Mesenchymal stem cell (in vitro differentiated cells and primary cell): ENCODE results near the gene PTPRN2.

Experiments
- DNase-seq: peaks from one replicate; pipeline ENCODE4 v3.0.0-alpha.2; 2013
- H2AFZ ChIP-seq: one replicate; pipeline ENCODE4 v1.6.1; 2013; ENCODE audit warnings: low read depth, mild to moderate bottlenecking, control low read depth, inconsistent platforms, low read length, moderate library complexity
- H2AK5ac ChIP-seq: 2 replicates; pipeline ENCODE4 v1.6.1; 2013; ENCODE audit warnings: low read length, moderate library complexity, mild to moderate bottlenecking, inconsistent platforms; ENCODE audit not compliant: severe bottlenecking
- H2BK120ac ChIP-seq: one replicate; pipeline ENCODE4 v1.6.1; 2013; ENCODE audit warnings: low read depth, mild to moderate bottlenecking, inconsistent platforms, low read length, moderate library complexity
- H2BK12ac ChIP-seq, 2 experiments: one replicate each; pipeline ENCODE4 v1.6.1; 2013; ENCODE audit warnings: inconsistent platforms in 2 of 2, low read length in 2 of 2, mild to moderate bottlenecking in 2 of 2, moderate library complexity in 2 of 2, control low read depth in 1 of 2
- H2BK15ac ChIP-seq: one replicate; pipeline ENCODE4 v1.6.1; 2013; ENCODE audit warnings: mild to moderate bottlenecking, low read depth, inconsistent platforms; ENCODE audit not compliant: poor library complexity, severe bottlenecking
- H2BK5ac ChIP-seq: 2 replicates; pipeline ENCODE4 v1.6.1; 2013; ENCODE audit warnings: low read depth, mild to moderate bottlenecking, low read length, control low read depth, inconsistent platforms; ENCODE audit not compliant: poor library complexity, severe bottlenecking
- H3K14ac ChIP-seq, 2 experiments: one replicate each; pipeline ENCODE4 v1.6.1; 2013; ENCODE audit warnings: inconsistent platforms in 2 of 2, low read length in 2 of 2, control low read depth in 1 of 2, mild to moderate bottlenecking in 1 of 2, moderate library complexity in 1 of 2
- H3K18ac ChIP-seq, 2 experiments: one replicate each; pipeline ENCODE4 v1.6.1; 2013; ENCODE audit warnings: inconsistent platforms in 2 of 2, low read length in 2 of 2, control low read depth in 1 of 2, low read depth in 1 of 2, mild to moderate bottlenecking in 1 of 2
- H3K23ac ChIP-seq, 2 experiments: one replicate each; pipeline ENCODE4 v1.6.1; 2013; ENCODE audit warnings: inconsistent platforms in 2 of 2, low read length in 2 of 2, mild to moderate bottlenecking in 2 of 2, moderate library complexity in 2 of 2, control low read depth in 1 of 2
- H3K27ac ChIP-seq: 2 replicates; pipeline ENCODE4 v1.5.1; 2013; ENCODE audit warnings: mild to moderate bottlenecking, moderate library complexity, low read length, control low read depth, inconsistent platforms; ENCODE audit not compliant: poor library complexity, severe bottlenecking
- H3K27me3 ChIP-seq, 2 experiments: 2 replicates each; pipeline versions ENCODE4 v1.6.1 to v1.7.0; 2013; ENCODE audit warnings: low read length in 2 of 2, mild to moderate bottlenecking in 2 of 2, moderate library complexity in 2 of 2, control low read depth in 1 of 2, inconsistent platforms in 1 of 2; ENCODE audit not compliant: control insufficient read depth in 1 of 2, insufficient read depth in 1 of 2
- H3K36me3 ChIP-seq, 2 experiments: 2 replicates each; pipeline versions ENCODE4 v1.6.1 to v1.7.0; 2013; ENCODE audit warnings: low read length in 2 of 2, control low read depth in 1 of 2, inconsistent platforms in 1 of 2, low read depth in 1 of 2, mild to moderate bottlenecking in 1 of 2; ENCODE audit not compliant: insufficient read depth in 2 of 2, control insufficient read depth in 1 of 2
- H3K4ac ChIP-seq, 2 experiments: one replicate each; pipeline ENCODE4 v1.6.1; 2013; ENCODE audit warnings: inconsistent platforms in 2 of 2, low read length in 2 of 2, mild to moderate bottlenecking in 2 of 2, moderate library complexity in 2 of 2, control low read depth in 1 of 2, low read depth in 1 of 2
- H3K4me1 ChIP-seq: 2 replicates; pipeline ENCODE4 v1.6.1; 2013; ENCODE audit warnings: low read depth, low read length, control low read depth; ENCODE audit not compliant: control insufficient read depth, insufficient read depth
- H3K4me2 ChIP-seq: 2 replicates; pipeline ENCODE4 v1.6.1; 2013; ENCODE audit warnings: low read length, mild to moderate bottlenecking, inconsistent platforms; ENCODE audit not compliant: poor library complexity, severe bottlenecking
- H3K4me3 ChIP-seq, 2 experiments: 2 replicates each; pipeline versions ENCODE4 v1.5.1 to v1.7.0; 2013; ENCODE audit warnings: low read length in 2 of 2, mild to moderate bottlenecking in 2 of 2, control low read depth in 1 of 2, low read depth in 1 of 2; ENCODE audit not compliant: insufficient read depth in 1 of 2
- H3K79me1 ChIP-seq: replicated peaks from 2 replicates; pipeline ENCODE4 v1.6.1; 2013; ENCODE audit warnings: mild to moderate bottlenecking, control low read depth, low read length, inconsistent platforms; ENCODE audit not compliant: poor library complexity, severe bottlenecking
- H3K9ac ChIP-seq: 2 replicates; pipeline ENCODE4 v1.7.0; 2013; ENCODE audit warnings: mild to moderate bottlenecking, low read length, moderate library complexity
- H3K9me3 ChIP-seq: 2 replicates; pipeline ENCODE4 v1.7.0; 2013; ENCODE audit warnings: mild to moderate bottlenecking, low read length; ENCODE audit not compliant: control insufficient read depth
- H4K8ac ChIP-seq: one replicate; pipeline ENCODE4 v1.6.1; 2013; ENCODE audit warnings: inconsistent platforms, mild to moderate bottlenecking, low read length, moderate library complexity
- H4K91ac ChIP-seq: one replicate; pipeline ENCODE4 v1.6.1; 2013; ENCODE audit warnings: mild to moderate bottlenecking, low read length, inconsistent platforms
- WGBS: methylation state at CpG from one replicate; pipeline ENCODE4 v1.1.7; 2013; ENCODE audit warnings: mixed read lengths; 5-methylcytosine and 5-hydroxymethylcytosine counted together

Gene PTPRN2

GRCh38 chr7:157989589-157989988 lies 598.0 kb downstream of the PTPRN2 start:
- H2AK5ac ChIP-seq = no peak overlapping the region
- H3K18ac ChIP-seq = no peak overlapping the region
- no peak overlapping the region for H2AFZ ChIP-seq
- no peak overlapping the region for H3K4ac ChIP-seq
- H3K27me3 ChIP-seq = no peaks in the 10 kb centered on the region
- H3K9me3 ChIP-seq = no peaks in the 10 kb centered on the region
- no peak overlapping the region for H4K8ac ChIP-seq
- no peak overlapping the region for H3K4me3 ChIP-seq
- no peaks in the 10 kb centered on the region for H3K79me1 ChIP-seq
- H2BK5ac ChIP-seq = no peak overlapping the region
- 88% methylated on average over 12 of the region's 13 CpGs for WGBS
- H2BK120ac ChIP-seq = no peak overlapping the region
- no peak overlapping the region for H3K23ac ChIP-seq
- H3K9ac ChIP-seq = no peak overlapping the region
- no peaks in the 10 kb centered on the region for H3K4me1 ChIP-seq
- no peak overlapping the region for H4K91ac ChIP-seq
- H3K27ac ChIP-seq = no peak overlapping the region
- no peak overlapping the region for H2BK15ac ChIP-seq
- no peaks in the 10 kb centered on the region for H3K36me3 ChIP-seq
- no peak for DNase-seq
- H2BK12ac ChIP-seq = no peak overlapping the region
- H3K4me2 ChIP-seq = no peak overlapping the region
- H3K14ac ChIP-seq = no peak overlapping the region

GRCh38 chr7:157987906-157988305 lies 599.7 kb downstream of the PTPRN2 start:
- Histone ChIP-seq H3K27ac (no peak overlapping the region), H2BK12ac (no peak overlapping the region), H4K91ac (no peak overlapping the region), H3K4ac (no peak overlapping the region), H2AFZ (no peak overlapping the region), H3K9me3 (no peaks in the 10 kb centered on the region), H2AK5ac (no peak overlapping the region), H3K9ac (no peak overlapping the region), H3K18ac (no peak overlapping the region), H3K23ac (no peak overlapping the region), H3K4me2 (no peak overlapping the region), H3K27me3 (no peaks in the 10 kb centered on the region), H3K4me3 (no peak overlapping the region), H2BK120ac (no peak overlapping the region), H3K4me1 (no peaks in the 10 kb centered on the region), H2BK5ac (no peak overlapping the region), H2BK15ac (no peak overlapping the region), H3K79me1 (no peaks in the 10 kb centered on the region), H4K8ac (no peak overlapping the region), H3K14ac (no peak overlapping the region), H3K36me3 (no peaks in the 10 kb centered on the region)
- WGBS = 67% methylated on average over 8 of the region's 10 CpGs
- DNase-seq = no peak

GRCh38 chr7:157986051-157986450 lies 601.6 kb downstream of the PTPRN2 start:
- Histone ChIP-seq H2BK120ac (no peak overlapping the region), H2AFZ (no peak overlapping the region), H3K4ac (no peak overlapping the region), H3K4me3 (no peak overlapping the region), H3K4me1 (no peaks in the 10 kb centered on the region), H3K14ac (no peak overlapping the region), H2BK12ac (no peak overlapping the region), H3K4me2 (no peak overlapping the region), H3K27me3 (no peaks in the 10 kb centered on the region), H3K27ac (no peak overlapping the region), H3K9ac (no peak overlapping the region), H3K18ac (no peak overlapping the region), H3K36me3 (no peaks in the 10 kb centered on the region), H3K79me1 (no peaks in the 10 kb centered on the region), H2AK5ac (no peak overlapping the region), H2BK5ac (no peak overlapping the region), H3K9me3 (no peaks in the 10 kb centered on the region), H4K8ac (no peak overlapping the region), H3K23ac (no peak overlapping the region), H4K91ac (no peak overlapping the region), H2BK15ac (no peak overlapping the region)
- no peak for DNase-seq
- 85% methylated on average over 12 of the region's 12 CpGs for WGBS

GRCh38 chr7:157985636-157986035 lies 602.0 kb downstream of the PTPRN2 start:
- H2BK15ac ChIP-seq = no peak overlapping the region
- no peak overlapping the region for H2AK5ac ChIP-seq
- no peak overlapping the region for H2BK12ac ChIP-seq
- H2AFZ ChIP-seq = no peak overlapping the region
- no peaks in the 10 kb centered on the region for H3K27me3 ChIP-seq
- no peak overlapping the region for H3K9ac ChIP-seq
- DNase-seq = no peak
- H4K8ac ChIP-seq = no peak overlapping the region
- H3K9me3 ChIP-seq = no peaks in the 10 kb centered on the region
- H3K4me2 ChIP-seq = no peak overlapping the region
- H3K36me3 ChIP-seq = no peaks in the 10 kb centered on the region
- no peak overlapping the region for H2BK5ac ChIP-seq
- H3K79me1 ChIP-seq = no peaks in the 10 kb centered on the region
- no peaks in the 10 kb centered on the region for H3K4me1 ChIP-seq
- WGBS = 88% methylated on average over 11 of the region's 15 CpGs
- no peak overlapping the region for H3K4me3 ChIP-seq
- no peak overlapping the region for H3K27ac ChIP-seq
- no peak overlapping the region for H4K91ac ChIP-seq
- H3K23ac ChIP-seq = no peak overlapping the region
- H3K4ac ChIP-seq = no peak overlapping the region
- H3K14ac ChIP-seq = no peak overlapping the region
- no peak overlapping the region for H3K18ac ChIP-seq
- no peak overlapping the region for H2BK120ac ChIP-seq
